ENCODE data around the gene PRDX5.

DNA sequence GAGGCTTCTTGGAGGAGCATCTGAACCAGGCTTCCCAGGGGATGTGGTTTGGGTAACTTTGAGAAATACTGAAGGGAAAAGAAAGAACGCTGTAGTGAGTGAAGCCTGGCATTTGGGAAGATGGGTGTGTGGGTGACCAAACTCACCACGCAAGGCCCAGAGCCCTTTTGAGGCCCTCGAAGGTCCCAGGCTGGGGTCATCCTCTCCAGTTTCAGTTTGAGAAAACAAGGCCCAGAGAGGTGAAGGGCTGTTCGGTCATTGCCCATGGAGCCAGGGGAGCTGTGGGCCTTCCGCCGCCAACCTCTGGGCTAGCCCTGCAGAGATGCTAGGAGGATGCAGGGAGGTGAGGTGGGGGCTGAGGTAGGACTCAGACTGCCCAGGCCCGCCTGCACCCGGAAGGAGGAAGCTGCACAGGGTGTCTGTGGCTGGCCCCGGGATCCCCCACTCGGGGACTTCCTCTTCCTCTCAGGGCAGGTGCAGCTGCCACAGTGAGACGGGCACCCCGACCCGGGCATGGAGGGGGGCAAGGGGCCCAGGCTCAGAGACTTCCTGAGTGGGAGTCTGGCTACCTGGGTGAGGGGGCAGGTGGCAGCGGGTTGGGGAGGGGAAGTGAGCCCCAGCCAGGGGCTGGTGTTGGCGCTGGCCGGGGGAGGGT lies 22.0 kb downstream of the PRDX5 start, which contains the start of gene CCDC88B:
- TF ChIP-seq, protein P1, sequence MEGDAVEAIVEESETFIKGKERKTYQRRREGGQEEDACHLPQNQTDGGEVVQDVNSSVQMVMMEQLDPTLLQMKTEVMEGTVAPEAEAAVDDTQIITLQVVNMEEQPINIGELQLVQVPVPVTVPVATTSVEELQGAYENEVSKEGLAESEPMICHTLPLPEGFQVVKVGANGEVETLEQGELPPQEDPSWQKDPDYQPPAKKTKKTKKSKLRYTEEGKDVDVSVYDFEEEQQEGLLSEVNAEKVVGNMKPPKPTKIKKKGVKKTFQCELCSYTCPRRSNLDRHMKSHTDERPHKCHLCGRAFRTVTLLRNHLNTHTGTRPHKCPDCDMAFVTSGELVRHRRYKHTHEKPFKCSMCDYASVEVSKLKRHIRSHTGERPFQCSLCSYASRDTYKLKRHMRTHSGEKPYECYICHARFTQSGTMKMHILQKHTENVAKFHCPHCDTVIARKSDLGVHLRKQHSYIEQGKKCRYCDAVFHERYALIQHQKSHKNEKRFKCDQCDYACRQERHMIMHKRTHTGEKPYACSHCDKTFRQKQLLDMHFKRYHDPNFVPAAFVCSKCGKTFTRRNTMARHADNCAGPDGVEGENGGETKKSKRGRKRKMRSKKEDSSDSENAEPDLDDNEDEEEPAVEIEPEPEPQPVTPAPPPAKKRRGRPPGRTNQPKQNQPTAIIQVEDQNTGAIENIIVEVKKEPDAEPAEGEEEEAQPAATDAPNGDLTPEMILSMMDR (IDR thresholded peaks at IDR 0.05): no peak
- TF ChIP-seq ZFX (IDR thresholded peaks at IDR 0.05; ENCODE audit: borderline replicate concordance): no peak

Measured in 22Rv1 (cell line).